Fibroblast of peridontal ligament (primary cell): ENCODE results near the gene DOHH.
"Not testable (repeated sequence)": the region's sequence is repeated elsewhere in the genome, so short reads cannot be mapped to it uniquely, and the experiment has no call there.

Source experiments
- DNase-seq: peaks from one replicate; pipeline ENCODE4 v3.0.0-alpha.2; 2010; ENCODE audit errors: extremely low read depth

DOHH gene

DNA sequence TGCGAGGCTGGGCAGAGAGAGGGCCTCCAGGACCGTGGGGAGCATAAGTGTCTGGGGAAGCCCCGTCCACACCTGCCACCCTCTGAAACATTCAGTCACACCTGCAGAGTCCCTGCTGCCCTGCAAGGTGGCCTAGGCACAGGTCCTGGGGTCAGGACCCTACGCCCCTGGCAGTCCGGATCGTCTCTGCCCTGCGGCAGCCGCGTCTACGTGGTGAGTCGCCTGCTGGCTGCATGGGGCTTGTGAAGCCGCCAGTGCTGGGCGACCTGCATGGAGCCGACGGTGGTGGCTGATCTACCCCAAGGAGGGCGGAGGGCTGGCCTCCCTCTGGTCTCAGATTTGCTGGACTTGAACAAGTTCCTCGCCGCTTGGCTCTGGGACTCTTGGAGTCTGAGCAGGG lies 18.7 kb upstream of the DOHH start:
- no peak for DNase-seq

DNA sequence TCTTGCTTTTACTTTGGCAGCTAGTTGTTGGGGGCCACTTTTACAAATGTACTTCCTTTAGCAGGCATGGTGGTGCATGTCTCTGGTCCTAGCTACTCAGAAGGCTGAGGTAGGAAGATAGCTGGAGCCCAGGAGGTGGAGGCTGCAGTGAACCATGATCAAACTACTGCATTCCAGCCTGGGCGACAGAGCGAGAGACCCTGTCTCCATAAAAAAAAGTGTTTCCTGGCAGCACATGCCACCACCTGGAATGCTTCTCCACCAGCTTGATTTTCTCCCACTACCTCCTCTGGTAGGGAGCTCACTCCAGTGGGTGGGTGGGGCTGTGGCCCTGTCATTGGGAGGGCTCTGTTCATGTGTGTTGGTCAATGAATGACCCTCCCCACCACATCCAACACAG lies 18.2 kb upstream of the DOHH start:
- DNase-seq: no peak

DNA sequence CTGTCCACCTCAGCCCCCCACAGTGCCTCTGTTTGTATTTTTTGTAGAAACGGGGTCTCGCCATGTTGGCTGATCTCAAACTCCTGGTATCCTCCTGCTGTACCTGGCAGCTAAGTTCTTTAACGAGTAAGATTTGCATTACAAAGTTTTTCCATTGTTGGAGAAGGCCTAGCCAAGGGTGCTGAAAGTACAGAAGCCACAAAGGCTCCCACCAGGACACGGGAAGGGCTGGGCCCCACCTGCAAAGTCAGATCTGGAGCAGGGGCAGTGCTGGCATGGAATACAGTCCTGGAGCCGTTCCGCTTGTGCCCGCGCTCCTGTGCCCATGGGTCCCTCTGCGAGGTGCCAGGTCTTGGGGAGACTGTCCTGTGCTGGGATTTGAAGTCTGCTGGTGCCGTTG lies 17.8 kb upstream of the DOHH start:
- no peak for DNase-seq

DNA sequence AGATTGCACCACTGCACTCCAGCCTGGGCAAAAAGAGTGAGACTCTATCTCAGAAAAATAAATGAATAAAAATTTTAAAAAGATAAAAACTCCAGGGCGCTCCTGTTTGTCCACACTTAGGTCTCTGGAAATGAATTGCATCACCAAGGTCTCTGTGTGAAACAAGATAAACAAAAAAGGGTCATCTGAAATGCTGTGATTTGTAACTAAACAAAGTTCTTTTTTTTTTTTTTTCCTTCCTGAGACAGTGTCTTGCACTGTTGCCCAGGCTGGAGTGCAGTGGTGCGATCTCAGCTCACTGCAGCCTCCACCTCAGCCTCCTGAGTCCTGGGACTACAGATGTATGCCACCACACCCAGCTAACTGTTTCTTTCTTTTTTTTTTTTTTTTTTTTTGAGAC lies 17.2 kb upstream of the DOHH start:
- DNase-seq: no peak

DNA sequence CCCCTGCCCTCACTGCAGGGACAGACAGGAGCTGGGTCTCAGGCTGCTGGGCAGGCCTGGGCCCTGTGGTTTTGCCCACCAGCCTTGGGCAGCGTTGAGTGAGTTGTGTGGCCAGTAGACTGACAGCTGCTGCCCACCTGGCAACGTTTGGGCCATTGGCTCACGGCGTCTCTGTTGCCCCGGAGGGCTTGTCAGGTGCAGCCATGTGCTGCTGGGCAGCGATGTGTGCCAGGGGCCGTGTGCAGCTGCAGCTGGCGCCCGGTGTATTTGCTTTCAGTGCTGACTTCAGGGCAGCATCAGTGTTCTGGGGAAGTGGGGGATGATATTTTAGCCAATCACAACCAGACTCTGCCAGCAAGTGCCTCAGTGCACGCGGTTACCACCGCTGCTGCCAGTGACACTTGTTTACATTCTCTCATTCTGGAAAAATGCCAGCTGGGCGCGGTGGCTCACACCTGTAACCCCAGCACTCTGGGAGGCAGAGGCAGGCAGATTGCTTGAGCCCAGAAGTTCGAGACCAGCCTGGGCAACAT lies 16.3 kb upstream of the DOHH start:
- no peak for DNase-seq

DNA sequence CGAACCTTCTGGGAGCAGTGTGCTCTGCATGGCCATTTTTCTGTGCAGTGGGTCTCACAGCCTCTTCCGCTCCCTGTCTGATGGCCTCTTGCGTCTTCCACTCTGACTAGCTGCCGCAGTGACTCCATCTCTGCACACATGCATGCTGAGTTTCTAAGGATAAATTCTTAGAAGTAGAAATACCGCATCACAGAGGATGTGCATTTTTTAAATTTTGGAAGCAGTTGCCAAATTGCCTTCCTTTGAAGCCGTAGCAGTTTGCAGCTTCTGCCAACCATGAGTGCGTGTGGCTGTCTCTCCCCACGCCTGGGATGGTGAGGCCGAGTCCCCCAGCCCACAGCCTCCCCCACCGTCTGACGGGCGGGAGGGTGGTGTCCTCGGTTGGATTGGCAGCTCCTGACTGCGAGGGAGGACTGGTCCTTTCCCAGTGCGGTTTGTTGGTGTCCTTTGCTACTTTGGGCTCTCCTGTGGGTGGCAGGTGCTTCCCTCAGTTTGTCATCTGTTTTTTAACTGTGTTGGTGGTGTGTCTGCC lies 15.5 kb upstream of the DOHH start:
- DNase-seq: peak; percentile 41

DNA sequence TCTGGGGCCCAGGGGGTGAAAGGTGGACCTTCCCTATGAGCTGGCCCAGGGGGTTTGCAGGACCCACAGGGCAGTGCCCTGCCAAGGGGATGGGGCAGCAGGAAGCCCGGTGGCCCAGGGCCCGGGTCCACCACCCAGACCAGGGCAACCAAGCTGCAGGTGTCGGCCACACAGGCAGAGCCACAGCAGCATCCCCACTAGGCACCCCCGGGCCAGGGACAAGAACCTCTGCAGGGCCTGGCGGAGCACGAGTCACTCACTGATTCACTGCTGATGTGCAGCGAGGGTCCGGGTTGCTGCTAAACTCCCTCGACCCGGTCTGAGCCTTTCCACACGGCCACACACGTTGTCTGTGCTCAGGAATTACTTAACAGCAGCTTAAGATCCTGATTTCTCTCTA lies 14.5 kb upstream of the DOHH start:
- no peak for DNase-seq

DNA sequence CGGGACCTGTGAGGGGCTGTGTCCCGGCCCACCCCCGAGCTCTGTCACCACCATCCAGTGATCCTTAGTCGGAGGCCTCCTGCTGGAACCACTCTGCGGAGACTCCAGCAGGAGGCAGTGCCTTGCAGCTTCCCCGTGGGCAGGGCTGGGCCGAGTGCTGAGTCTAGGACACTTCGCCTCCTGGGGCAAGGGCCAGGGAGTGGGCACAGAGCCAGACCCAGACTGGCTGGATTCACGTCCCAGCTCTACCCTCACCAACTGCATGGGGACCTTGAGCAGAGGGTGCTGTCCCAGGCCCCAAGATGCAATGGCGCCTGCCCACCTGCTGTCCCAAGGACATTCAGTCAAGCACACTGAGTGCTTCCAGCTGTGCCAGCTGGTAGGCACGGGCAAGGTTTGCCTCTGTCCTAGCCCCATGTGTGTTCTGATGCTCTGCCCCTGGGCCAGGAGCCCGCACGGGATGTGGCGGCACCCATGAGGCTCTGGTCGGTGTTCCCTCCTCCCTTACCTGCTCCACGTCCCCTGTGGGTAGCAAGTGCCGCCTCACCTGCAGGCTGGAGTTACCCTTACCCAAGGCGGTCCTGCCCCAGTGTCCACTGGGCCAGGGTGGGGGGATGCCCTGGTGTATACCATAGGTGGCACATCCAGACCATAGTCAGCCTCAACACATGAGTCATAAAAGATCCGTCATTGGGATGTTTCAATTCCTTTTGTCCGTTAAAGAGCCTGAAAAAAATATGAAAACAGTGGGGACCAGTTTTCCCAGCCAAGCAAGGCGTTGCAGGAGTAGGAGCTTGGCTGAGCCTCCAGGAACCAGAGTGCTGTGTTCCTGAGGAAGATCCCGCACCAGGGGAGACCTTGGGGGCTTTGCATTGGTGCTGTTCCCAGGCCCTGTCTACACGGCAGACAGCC lies 13.0 kb upstream of the DOHH start:
- no peak for DNase-seq

DNA sequence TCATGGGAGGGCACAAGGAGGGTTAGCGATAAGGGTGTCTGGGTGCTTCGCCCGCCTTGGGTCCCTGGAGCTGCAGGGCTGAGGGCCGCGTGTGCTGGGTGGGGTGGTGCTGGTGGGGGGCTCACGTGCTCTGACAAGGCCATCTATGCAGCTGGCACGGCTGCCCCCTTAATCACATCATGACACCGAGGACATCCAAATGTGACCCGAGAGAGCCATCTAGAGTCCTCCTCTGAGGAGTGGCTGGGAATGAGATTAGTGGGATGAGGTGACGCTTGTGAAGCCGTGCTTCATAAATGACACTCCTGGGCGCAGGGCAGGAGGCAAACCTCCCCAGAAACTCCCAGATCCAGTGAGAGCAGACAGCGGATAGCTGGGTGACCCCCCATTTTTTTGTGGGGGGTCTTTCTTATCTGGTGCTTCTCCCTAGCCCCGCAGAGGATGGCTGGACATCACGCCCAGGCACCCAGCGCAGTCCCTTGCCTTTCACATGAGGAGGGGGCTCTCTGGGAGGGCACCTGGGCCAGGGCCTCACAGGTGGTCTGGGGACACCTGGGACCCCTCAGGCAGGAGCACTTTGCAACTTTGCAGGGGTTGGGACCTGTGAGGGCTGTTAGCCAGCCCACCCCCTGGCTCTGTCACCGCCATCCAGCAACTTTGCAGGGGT lies 12.2 kb upstream of the DOHH start:
- DNase-seq: no peak

DNA sequence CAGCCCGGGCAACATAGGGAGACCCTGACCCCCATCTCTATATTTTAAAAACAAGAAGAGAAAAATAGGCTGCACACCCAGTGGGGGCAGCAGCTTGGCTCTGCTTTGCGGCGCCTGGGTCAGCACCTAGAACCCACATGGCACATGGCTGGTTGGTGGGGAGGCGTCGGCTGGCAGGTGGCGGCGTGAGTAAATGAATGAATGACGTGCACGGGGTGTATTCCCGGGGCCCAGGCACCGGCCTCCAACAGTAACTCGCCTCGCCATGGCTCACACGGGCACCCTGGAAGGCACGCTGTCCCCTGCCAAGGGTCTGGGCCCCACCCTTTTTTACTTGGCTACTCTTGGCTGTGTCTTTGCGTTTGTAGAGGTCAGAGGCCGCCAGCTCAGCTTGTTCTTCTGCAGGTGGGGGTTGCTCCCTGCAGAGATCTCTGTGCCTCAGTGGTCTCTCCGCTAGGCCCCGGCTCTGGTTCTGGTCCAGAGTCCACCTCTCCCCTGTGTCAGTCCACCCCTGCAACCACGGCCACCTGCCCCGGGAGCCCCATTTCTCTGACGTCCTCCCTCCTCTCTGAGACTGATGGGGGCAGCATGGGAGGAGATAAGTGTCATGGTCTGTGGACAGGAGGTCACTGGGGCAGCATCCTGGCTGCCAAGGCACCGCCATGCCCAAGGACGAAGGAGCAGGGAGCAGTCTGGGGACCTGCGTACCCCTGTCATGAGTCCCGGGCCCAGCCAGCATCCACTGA lies 11.2 kb upstream of the DOHH start:
- no peak for DNase-seq

DNA sequence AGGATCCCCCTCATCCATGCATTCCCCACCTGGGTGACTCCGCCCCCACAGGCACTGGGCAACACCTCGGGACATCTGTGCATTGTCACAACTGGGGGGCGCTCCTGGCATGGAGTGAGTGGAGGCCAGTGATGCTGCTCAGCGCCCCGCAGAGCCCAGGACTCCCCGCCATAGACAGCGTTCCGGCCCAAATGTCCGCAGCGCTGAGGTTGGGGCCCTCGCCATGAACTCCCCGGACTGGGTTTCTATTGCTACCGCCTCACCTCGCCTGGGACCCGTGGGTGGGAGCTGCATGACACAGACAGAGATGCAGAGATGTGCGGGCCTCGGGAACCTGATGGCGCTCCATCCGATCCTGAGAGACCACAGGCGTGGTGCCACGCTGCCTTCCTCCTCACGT lies 10.3 kb upstream of the DOHH start:
- DNase-seq: no peak

DNA sequence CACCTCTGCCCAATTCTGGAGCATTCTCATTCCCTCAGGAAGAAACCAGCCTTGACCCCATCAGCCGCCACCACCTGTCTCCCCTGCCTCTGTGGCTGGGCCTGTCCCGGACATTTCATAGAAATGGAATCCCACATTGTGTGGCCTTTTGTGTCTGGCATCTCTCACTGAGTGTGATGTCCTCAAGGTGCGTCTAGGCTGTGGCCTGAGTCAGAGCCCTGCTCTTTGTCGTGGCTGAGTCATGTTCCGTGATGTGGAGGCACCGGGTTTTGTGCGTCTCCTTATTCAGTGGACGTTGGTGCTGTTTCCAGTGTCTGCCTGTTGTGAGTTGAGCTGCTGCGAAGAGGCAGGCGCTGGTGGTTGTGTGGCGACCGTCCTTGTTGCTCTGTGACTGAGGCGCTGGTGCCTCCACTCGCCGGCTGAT lies 9.1 kb upstream of the DOHH start:
- DNase-seq: no peak

DNA sequence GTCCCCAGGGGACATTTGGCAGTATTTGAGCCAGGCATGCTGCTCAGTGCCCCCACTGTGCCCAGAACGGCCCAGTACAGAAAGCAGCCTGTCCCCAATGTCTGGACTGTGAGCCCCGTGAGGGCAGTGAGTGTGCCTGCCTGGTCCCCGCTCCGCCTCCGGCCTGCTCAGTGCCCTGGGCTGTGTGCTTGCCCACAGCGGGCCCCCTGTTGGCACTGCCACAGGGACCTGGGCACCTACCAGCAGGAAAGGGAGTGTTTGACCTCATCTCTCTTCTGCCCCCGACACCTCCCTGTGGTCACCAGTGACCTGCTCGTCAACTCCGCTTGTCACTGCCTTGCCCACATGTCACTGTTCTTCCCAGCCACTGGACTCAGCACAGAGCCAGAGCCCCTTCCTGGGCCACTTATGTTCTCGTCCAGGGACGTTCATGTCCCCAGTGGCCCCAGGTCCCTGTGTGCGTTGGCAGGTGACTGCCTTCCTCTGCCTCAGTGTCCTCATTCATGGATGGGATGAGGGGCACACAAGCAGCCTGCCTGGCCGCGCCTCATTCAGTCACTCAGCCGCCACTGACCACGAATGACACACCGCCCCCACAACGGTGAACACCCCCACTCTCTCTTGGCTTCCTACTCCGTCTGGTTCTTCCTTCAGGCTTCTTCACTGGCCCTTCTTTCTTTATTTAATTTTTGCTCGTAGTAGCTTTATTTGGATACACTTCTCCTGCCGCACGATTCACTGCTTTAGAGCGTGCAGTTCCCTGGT lies 8.5 kb upstream of the DOHH start:
- DNase-seq: no peak

DNA sequence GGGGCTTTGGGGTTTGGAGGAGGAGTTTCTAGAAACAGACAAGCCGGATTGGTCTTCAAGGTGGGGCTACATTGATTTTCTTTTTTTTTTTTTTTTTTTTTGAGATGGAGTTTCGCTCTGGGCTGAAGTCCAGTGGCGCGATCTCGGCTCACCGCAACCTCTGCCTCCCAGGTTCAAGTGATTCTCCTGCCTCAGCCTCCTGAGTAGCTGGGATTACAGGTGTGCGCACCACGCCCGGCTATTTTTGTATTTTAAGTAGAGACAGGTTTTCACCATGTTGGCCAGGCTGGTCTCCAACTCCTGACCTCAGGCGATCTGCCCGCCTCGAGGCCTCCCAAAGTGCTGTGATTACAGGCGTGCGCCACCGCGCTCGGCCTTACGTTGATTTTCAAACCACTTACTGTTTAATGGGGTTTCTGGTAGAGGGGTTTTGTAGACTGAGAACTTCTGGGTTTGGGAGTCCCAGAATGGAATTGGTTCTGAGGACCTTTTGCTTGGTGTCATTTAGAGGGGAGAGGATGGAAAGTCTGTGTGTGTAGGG lies 7.7 kb upstream of the DOHH start:
- not testable (repeated sequence) for DNase-seq

DNA sequence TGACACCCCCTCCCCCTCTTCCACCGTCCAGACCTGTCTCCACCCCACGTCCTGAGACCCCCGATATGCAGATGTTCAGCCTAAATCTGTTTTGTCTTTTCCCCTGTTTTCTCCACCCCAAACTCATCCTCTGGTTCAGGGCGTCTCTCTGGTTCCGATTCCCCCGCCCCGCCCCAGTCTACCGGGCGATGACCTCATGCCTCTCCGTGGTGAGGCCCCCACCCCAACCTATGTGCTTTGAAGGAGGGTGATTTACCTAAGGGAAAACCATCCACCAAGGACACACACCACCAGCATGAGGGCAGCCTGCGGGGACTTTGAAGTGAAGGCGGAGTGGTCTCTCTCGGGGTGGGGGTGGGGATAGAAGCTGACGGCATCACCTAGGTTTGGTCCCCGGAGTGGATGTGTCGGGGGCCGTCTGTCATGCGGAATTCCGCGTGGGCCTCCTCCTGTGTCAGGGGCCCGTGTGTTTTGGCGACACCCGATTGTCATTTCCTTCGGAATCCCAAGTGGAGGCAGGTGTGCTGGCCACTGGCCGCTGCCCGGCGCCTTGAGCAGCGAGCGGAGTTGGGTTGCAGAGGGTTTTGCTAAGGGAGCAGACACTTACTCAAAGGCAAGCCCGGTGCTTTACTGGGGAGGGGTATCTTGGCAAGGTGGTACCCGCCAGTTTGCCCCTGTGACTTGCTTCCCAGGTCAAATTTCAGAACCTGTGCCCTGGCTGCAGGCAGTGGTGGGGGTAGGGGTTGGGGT lies 7.1 kb upstream of the DOHH start:
- DNase-seq: no peak

DNA sequence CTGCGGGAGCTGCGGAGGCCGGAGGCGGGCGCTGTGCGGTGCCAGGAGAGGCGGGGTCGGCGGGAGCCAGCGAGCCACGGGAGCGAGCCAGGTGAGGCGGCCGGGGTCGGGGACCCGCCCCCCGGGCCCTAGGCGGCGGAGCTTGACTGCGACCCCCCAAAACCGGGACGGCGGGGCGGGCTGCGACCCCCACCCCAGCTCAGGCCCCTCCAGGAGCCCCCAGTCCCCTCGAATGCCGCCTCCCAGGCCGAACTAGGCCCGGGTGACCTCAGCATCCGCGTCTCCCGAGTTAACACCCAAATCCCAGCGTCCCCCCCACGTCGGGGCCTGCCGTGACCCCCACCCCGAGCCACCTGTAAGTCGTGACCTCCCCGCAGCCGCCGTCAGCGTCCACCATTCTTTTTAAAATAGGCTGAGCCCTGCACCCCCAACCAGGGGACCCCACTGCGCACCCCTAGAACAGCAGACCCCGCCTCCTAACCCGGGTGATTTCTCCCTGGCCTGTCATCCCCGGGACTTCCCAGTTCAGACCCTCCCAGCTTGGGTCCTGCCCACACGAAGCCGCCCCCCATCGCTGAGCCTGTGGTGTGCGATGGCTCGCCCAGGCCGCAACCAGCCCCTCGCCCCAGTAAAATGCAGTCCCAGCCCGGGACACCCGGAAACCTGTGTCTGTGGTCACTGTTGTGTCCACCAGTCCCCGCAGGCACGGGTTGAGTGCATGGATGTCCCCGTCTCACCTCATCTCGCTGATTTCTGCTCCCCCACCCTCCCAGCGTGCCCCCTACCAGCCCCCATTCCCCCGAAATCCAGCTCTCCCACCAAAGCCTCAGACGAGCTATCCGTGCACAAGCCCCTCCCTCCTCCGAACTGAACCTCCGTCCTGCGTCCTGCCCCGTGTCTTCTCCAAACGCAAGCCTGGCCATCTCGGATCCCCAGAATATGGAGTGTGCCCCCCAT lies 6.2 kb upstream of the DOHH start:
- no peak for DNase-seq

DNA sequence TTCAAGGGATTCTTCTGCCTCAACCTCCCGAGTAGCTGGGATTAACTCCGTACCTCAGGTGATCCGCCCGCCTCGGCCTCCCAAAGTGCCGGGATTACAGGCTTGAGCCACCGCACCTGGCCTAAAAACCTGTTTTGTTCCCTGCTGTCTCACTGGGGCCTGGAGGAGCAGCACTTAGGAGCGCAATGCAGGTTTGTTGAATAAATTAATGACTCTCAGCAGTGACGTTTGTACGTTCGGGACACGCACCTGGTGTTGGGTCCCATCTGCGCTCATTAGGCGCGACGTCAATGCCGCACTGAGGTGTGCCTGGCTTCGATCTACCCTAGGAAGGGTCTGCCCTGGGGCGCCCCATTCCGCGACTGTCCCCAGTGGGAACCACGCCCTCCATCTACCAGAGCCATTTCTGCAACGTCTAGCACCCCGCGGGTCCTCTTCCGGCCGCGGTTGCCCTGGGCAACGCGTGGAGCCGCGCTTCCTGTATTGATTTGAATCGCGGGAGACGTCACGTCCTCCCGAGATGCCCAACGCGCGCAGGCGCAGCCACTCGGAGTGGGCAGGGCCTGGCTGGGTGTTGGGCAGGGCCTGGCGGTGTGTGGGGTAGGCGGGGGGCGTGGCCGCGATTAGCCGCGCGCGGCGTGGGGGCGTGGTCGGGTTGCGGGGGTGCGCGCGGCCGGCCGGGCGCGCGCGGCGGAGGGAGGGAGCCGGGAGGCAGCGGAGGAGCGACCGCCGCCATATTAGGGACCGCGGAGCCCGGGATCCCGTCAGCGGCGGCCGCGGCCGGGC lies 5.3 kb upstream of the DOHH start, which contains the start of gene FZR1:
FZR1 (plus strand) TSS at position 714 of the 786 bp plus-strand sequence. CDS start 16,679 bp downstream, outside the sequence.
- DNase-seq: peak; percentile 97

DNA sequence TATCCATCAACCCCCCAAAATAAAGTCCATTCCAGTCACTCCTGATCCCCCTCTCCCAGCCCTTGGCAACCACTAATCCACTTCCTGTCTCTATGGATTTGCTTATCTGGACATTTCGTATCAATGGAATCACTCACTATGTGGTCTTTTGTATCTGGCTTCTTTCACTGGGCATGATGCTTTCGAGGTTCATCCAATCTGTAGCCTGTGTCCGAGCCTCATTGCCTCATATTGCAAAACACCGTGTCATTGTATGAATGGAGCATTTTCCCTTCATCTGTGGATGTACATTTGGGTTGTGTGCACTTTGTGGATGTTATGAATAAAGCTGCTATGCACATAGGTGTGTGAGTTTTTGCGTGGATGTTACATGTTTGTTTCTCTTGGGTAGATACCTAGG lies 4.3 kb upstream of the DOHH start:
- no peak for DNase-seq
